GM23338 (cell line): ENCODE data around the gene EPS8L2. TPM values are rescaled to one million over a fixed set of nuclear protein-coding genes. Genes with fewer than 3 reads are reported as not detected.

Experiments used
- ATAC-seq: fragments of 200-7000 bp; cut with Tn5 transposase; 3 replicates; pipeline ENCODE4 v1.9.1; 2020
- DNase-seq: peaks from one replicate; pipeline ENCODE4 v3.0.0-alpha.2; 2015; ENCODE audit warnings: low spot score
- H2AFZ ChIP-seq: fragments of 200-600 bp; sonication (generic); 2 replicates; pipeline ENCODE4 v1.8.0; 2016; ENCODE audit warnings: antibody characterized with exemption, mild to moderate bottlenecking, moderate library complexity
- H3F3A ChIP-seq: fragments of 200-600 bp; sonication (generic); replicated peaks from 2 replicates; pipeline ENCODE4 v1.8.0; 2017; ENCODE audit warnings: antibody characterized with exemption, mixed run types, low read depth
- H3K27ac ChIP-seq: fragments of 200-600 bp; sonication (generic); 2 replicates; pipeline ENCODE4 v1.6.1; 2016; ENCODE audit warnings: low read depth
- H3K27me3 ChIP-seq: fragments of 200-600 bp; sonication (generic); 2 replicates; pipeline ENCODE4 v1.8.0; 2016; ENCODE audit warnings: mild to moderate bottlenecking, mixed run types, moderate library complexity; ENCODE audit not compliant: insufficient read depth
- H3K36me3 ChIP-seq: fragments of 200-600 bp; sonication (generic); 2 replicates; pipeline ENCODE4 v1.8.0; 2016; ENCODE audit warnings: mild to moderate bottlenecking; ENCODE audit not compliant: insufficient read depth
- H3K4me1 ChIP-seq: fragments of 200-600 bp; sonication (generic); 2 replicates; pipeline ENCODE4 v1.8.0; 2016; ENCODE audit warnings: mild to moderate bottlenecking, moderate library complexity; ENCODE audit not compliant: insufficient read depth
- H3K4me2 ChIP-seq: fragments of 200-600 bp; sonication (generic); 2 replicates; pipeline ENCODE4 v1.7.1; 2017; ENCODE audit warnings: mixed run types
- H3K4me3 ChIP-seq: fragments of 200-600 bp; sonication (generic); 2 replicates; pipeline ENCODE4 v1.6.1; 2016; ENCODE audit warnings: mixed run types
- H3K79me2 ChIP-seq: fragments of 200-600 bp; sonication (generic); replicated peaks from 2 replicates; pipeline ENCODE4 v1.8.0; 2017; ENCODE audit warnings: mild to moderate bottlenecking; ENCODE audit not compliant: insufficient read depth
- H3K9me2 ChIP-seq: fragments of 200-600 bp; sonication (generic); 2 replicates; pipeline ENCODE4 v1.8.0; 2017; ENCODE audit not compliant: insufficient read depth
- H4K20me1 ChIP-seq: fragments of 200-600 bp; sonication (generic); replicated peaks from 2 replicates; pipeline ENCODE4 v1.8.0; 2017; ENCODE audit warnings: mild to moderate bottlenecking; ENCODE audit not compliant: insufficient read depth
- H3K27ac Mint-ChIP-seq: 2 replicates; pipeline ENCODE4 v1.8.0; 2020; ENCODE audit warnings: inconsistent platforms, mild to moderate bottlenecking, moderate library complexity, mixed read lengths
- H3K27me3 Mint-ChIP-seq: 3 replicates; pipeline ENCODE4 v1.8.0; 2022; ENCODE audit warnings: low read depth, mild to moderate bottlenecking, moderate library complexity, mixed read lengths, inconsistent platforms; ENCODE audit not compliant: insufficient read depth, poor library complexity
- H3K36me3 Mint-ChIP-seq: 3 replicates; pipeline ENCODE4 v1.8.0; 2021; ENCODE audit warnings: low read depth, mild to moderate bottlenecking, inconsistent platforms, moderate library complexity, mixed read lengths
- H3K4me1 Mint-ChIP-seq: 3 replicates; pipeline ENCODE4 v1.8.0; 2020; ENCODE audit warnings: mild to moderate bottlenecking, inconsistent platforms, mixed read lengths
- H3K4me3 Mint-ChIP-seq: 3 replicates; pipeline ENCODE4 v1.8.0; 2021; ENCODE audit warnings: moderate library complexity, mild to moderate bottlenecking, inconsistent platforms, mixed read lengths
- H3K9me3 Mint-ChIP-seq: 3 replicates; pipeline ENCODE4 v1.8.0; 2020; ENCODE audit warnings: moderate library complexity, mild to moderate bottlenecking, inconsistent platforms, mixed read lengths
- CREB1 ChIP-seq: fragments of 250-450 bp; sonication (Bioruptor Pico); IDR thresholded peaks from 2 replicates; pipeline ENCODE4 v1.5.0; 2020; ENCODE audit warnings: low read depth, mild to moderate bottlenecking, moderate library complexity
- ETS1 ChIP-seq: IDR thresholded peaks from 2 replicates; pipeline ENCODE4 v1.6.1; 2016; ENCODE audit warnings: antibody characterized with exemption
- EZH2phosphoT487 ChIP-seq: fragments of 200-600 bp; sonication (generic); IDR thresholded peaks from one replicate; pipeline ENCODE4 v1.8.1; 2018; ENCODE audit warnings: antibody characterized with exemption; ENCODE audit not compliant: unreplicated experiment
- JUNB ChIP-seq: IDR thresholded peaks from one replicate; pipeline ENCODE4 v1.6.1; 2016; ENCODE audit warnings: antibody characterized with exemption; ENCODE audit not compliant: unreplicated experiment
- NANOG ChIP-seq: IDR thresholded peaks from 2 replicates; pipeline ENCODE4 v1.6.1; 2016; ENCODE audit warnings: antibody characterized with exemption, borderline replicate concordance
- POLR2AphosphoS5 ChIP-seq: IDR thresholded peaks from 2 replicates; pipeline ENCODE4 v1.6.1; 2016; ENCODE audit warnings: antibody characterized with exemption, low read depth
- STAT1 ChIP-seq: IDR thresholded peaks from one replicate; pipeline ENCODE4 v1.6.1; 2016; ENCODE audit warnings: antibody characterized with exemption; ENCODE audit not compliant: unreplicated experiment
- ZNF114 ChIP-seq: fragments of 250-450 bp; sonication (Bioruptor Pico); IDR thresholded peaks from 2 replicates; pipeline ENCODE4 v1.5.0; 2020; ENCODE audit warnings: mild to moderate bottlenecking, moderate library complexity
- ZNF331 ChIP-seq: fragments of 250-450 bp; sonication (Bioruptor Pico); IDR thresholded peaks from 2 replicates; pipeline ENCODE4 v1.5.0; 2020; ENCODE audit warnings: low read depth, mild to moderate bottlenecking, moderate library complexity
- polyA plus RNA-seq: library from polyadenylated mRNA; unstranded; fragments of >200 nt; fragmentation: Nextera tagmentation; extraction: Ambion mirVana; gene quantifications from 2 replicates; pipeline ENCODE4 v1.2.1, GENCODE V29; 2016
- total RNA-seq: library from RNA; depleted of rRNA; stranded (reverse); fragments of >200 nt; shearing (Covaris generic); gene quantifications from 2 replicates; pipeline ENCODE4 v1.2.3, GENCODE V29; 2014
- TF ChIP-seq, protein P1 (sequence below): IDR thresholded peaks from one replicate; pipeline ENCODE4 v1.6.1; 2018; ENCODE audit warnings: antibody characterized with exemption; ENCODE audit not compliant: unreplicated experiment
- TF ChIP-seq, protein P2 (sequence below), 2 experiments: fragments of 200-600 bp in 1 of 2; sonication (generic) in 1 of 2; conservative IDR thresholded peaks; 2 replicates each; pipeline versions ENCODE4 v1.5.1 to v1.6.1; 2016 to 2017; ENCODE audit warnings: antibody characterized with exemption in 2 of 2, low read depth in 2 of 2, mild to moderate bottlenecking in 2 of 2, moderate library complexity in 1 of 2

EPS8L2 gene
- total and polyA plus RNA-seq, 2 experiments from 2014 or later = 38.7 to 59.4 TPM

DNA sequence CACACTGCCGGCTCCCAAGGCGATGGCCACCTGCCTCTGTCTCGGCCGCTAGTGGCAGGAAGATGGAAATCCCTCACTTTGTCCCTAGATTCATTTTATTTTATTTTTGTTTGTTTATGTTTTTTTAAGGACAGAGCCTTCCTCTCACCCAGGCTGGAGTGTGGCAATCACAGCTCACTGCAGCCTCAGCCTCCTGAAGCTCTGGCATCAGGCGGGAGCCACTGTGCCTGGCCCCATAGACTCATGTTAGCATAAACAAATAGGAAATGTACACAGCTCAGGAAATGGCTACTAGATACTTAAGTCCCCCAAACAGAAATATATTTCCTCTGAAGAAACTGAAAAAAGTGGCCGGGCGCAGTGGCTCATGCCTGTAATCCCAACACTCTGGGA, 6.9 kb upstream of the EPS8L2 start:
- DNase-seq (no peak), ATAC-seq (no peak)
- peaks cover 7% of the 10 kb centered on the region for H3K27me3 Mint-ChIP-seq
- H3K9me3 Mint-ChIP-seq = no peaks in the 10 kb centered on the region
- H3K4me3 Mint-ChIP-seq = no peak overlapping the region
- Histone ChIP-seq H2AFZ (no peak overlapping the region), H3K4me3 (no peak overlapping the region), H3F3A (peaks cover 31% of the 10 kb centered on the region), H3K27me3 (no peaks in the 10 kb centered on the region), H3K79me2 (peaks cover 9% of the 10 kb centered on the region; the same call in 1 of the 2 replicates), H4K20me1 (peaks cover 5% of the 10 kb centered on the region), H3K9me2 (no peaks in the 10 kb centered on the region), H3K4me2 (no peak overlapping the region), H3K4me1 (peaks cover 13% of the 10 kb centered on the region), H3K27ac (0 out of 2 replicates have a peak overlapping the region, but pooled peaks have one; percentile 19), H3K36me3 (no peaks in the 10 kb centered on the region)
- no peak overlapping the region for H3K27ac Mint-ChIP-seq
- no peaks in the 10 kb centered on the region; the same call in 2 of the 3 replicates for H3K36me3 Mint-ChIP-seq
- no peak for TF ChIP-seq ZNF114 (CRISPR knock-in tag)
- no peak for TF ChIP-seq POLR2AphosphoS5
- peaks cover 15% of the 10 kb centered on the region for H3K4me1 Mint-ChIP-seq

- no peaks in the 10 kb centered on the region for H3K27me3 ChIP-seq
- TF ChIP-seq, protein P1, sequence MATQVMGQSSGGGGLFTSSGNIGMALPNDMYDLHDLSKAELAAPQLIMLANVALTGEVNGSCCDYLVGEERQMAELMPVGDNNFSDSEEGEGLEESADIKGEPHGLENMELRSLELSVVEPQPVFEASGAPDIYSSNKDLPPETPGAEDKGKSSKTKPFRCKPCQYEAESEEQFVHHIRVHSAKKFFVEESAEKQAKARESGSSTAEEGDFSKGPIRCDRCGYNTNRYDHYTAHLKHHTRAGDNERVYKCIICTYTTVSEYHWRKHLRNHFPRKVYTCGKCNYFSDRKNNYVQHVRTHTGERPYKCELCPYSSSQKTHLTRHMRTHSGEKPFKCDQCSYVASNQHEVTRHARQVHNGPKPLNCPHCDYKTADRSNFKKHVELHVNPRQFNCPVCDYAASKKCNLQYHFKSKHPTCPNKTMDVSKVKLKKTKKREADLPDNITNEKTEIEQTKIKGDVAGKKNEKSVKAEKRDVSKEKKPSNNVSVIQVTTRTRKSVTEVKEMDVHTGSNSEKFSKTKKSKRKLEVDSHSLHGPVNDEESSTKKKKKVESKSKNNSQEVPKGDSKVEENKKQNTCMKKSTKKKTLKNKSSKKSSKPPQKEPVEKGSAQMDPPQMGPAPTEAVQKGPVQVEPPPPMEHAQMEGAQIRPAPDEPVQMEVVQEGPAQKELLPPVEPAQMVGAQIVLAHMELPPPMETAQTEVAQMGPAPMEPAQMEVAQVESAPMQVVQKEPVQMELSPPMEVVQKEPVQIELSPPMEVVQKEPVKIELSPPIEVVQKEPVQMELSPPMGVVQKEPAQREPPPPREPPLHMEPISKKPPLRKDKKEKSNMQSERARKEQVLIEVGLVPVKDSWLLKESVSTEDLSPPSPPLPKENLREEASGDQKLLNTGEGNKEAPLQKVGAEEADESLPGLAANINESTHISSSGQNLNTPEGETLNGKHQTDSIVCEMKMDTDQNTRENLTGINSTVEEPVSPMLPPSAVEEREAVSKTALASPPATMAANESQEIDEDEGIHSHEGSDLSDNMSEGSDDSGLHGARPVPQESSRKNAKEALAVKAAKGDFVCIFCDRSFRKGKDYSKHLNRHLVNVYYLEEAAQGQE = no peak
- TF ChIP-seq STAT1 (no peak), POLR2AphosphoS5 (no peak), CREB1 (no peak), JUNB (no peak), ZNF331 (CRISPR knock-in tag) (no peak), ZNF114 (CRISPR knock-in tag) (no peak), ETS1 (no peak), EZH2phosphoT487 (no peak), NANOG (no peak)
- TF ChIP-seq, protein P2, sequence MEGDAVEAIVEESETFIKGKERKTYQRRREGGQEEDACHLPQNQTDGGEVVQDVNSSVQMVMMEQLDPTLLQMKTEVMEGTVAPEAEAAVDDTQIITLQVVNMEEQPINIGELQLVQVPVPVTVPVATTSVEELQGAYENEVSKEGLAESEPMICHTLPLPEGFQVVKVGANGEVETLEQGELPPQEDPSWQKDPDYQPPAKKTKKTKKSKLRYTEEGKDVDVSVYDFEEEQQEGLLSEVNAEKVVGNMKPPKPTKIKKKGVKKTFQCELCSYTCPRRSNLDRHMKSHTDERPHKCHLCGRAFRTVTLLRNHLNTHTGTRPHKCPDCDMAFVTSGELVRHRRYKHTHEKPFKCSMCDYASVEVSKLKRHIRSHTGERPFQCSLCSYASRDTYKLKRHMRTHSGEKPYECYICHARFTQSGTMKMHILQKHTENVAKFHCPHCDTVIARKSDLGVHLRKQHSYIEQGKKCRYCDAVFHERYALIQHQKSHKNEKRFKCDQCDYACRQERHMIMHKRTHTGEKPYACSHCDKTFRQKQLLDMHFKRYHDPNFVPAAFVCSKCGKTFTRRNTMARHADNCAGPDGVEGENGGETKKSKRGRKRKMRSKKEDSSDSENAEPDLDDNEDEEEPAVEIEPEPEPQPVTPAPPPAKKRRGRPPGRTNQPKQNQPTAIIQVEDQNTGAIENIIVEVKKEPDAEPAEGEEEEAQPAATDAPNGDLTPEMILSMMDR (conservative IDR thresholded peaks at IDR 0.05; ENCODE audit: low read depth in 2 of 2) = no peak
These were observed 6.3 kb upstream of the EPS8L2 start for GRCh38 chr11:699753-700152.

More at GRCh38 chr11:699753-700152, 6.3 kb upstream of the EPS8L2 start:
- Histone ChIP-seq H3K9me2 (no peaks in the 10 kb centered on the region), H3F3A (peaks cover 31% of the 10 kb centered on the region), H2AFZ (no peak overlapping the region), H3K4me1 (peaks cover 13% of the 10 kb centered on the region), H3K4me3 (no peak overlapping the region), H3K36me3 (no peaks in the 10 kb centered on the region), H3K27ac (0 out of 2 replicates have a peak overlapping the region, but pooled peaks have one; percentile 19), H3K79me2 (0 out of 2 replicates have a peak, but pooled peaks cover 8% of the 10 kb centered on the region), H3K4me2 (no peak overlapping the region), H4K20me1 (peaks cover 5% of the 10 kb centered on the region)
- ATAC-seq (no peak), DNase-seq (no peak)
- H3K9me3 Mint-ChIP-seq = no peaks in the 10 kb centered on the region
- H3K4me1 Mint-ChIP-seq = peaks cover 15% of the 10 kb centered on the region
- H3K36me3 Mint-ChIP-seq = no peaks in the 10 kb centered on the region; the same call in 2 of the 3 replicates
- H3K27ac Mint-ChIP-seq = no peak overlapping the region
- no peak overlapping the region for H3K4me3 Mint-ChIP-seq
- peaks cover 7% of the 10 kb centered on the region for H3K27me3 Mint-ChIP-seq
